ENCODE data around the gene TNFSF9. TPM values are rescaled to one million over a fixed set of nuclear protein-coding genes. Genes with fewer than 3 reads are reported as not detected.
A peak's percentile ranks its signal among the peaks of the same experiment; 100 is the strongest.

Gene TNFSF9
- total RNA-seq: not detected

- peak; percentile 49 to 90 for DNase-seq (ENCODE audit: low spot score in 2 of 2)
- Histone ChIP-seq H3K27ac (no peak within 1 kb of the TSS), H3K9me3 (no peaks in the 10 kb centered on the region), H3K36me3 (no peaks in the 10 kb centered on the region), H3K4me1 (peaks cover 4 to 7% of the 10 kb centered on the region in 2 donors), H3K27me3 (no peaks in the 10 kb centered on the region), H3K4me3 (peak within 1 kb of the TSS; percentile 62 to 64)
- intact Hi-C loops (cut with DNase I): no loop called here
- TF ChIP-seq CTCF (IDR thresholded peaks at IDR 0.05): no peak
These were observed at the start of gene TNFSF9 for GRCh38 chr19:6530386-6531162. TNFSF9 (plus strand) TSS chr19:6531026; CDS start chr19:6531037, 11 bp downstream.

- intact Hi-C loops (cut with DNase I): no loop called here
- DNase-seq (ENCODE audit: low spot score in 2 of 2): no peak
- no peaks in the 10 kb centered on the region for H3K4me1 ChIP-seq
- TF ChIP-seq CTCF (IDR thresholded peaks at IDR 0.05): peak; percentile 10 to 34 (median 16)
- H3K27ac ChIP-seq: no peak within 1 kb of the TSS
- H3K36me3 ChIP-seq: no peaks in the 10 kb centered on the region
- peak within 1 kb of the TSS in 1 of 2 donors; percentile 53 for H3K4me3 ChIP-seq
- no peaks in the 10 kb centered on the region for H3K9me3 ChIP-seq
- H3K27me3 ChIP-seq: peaks cover 3% of the 10 kb centered on the region
These were observed 49.1 kb upstream of the TNFSF9 start, which contains the start of gene DENND1C for GRCh38 chr19:6481541-6482342. DENND1C (minus strand) TSS chr19:6481787; CDS start chr19:6481695, 92 bp downstream.

GRCh38 chr19:6482343-6482686 is 48.5 kb upstream of the TNFSF9 start:
- H3K27me3 ChIP-seq: no peaks in the 10 kb centered on the region
- H3K27ac ChIP-seq: no peak overlapping the region

GRCh38 chr19:6483235-6483634 is 47.6 kb upstream of the TNFSF9 start:
- DNase-seq (ENCODE audit: low spot score in 2 of 2): no peak
- intact Hi-C loops (cut with DNase I): no loop called here
- Histone ChIP-seq H3K9me3 (no peaks in the 10 kb centered on the region), H3K4me3 (no peak overlapping the region), H3K36me3 (no peaks in the 10 kb centered on the region), H3K27ac (no peak overlapping the region), H3K4me1 (no peaks in the 10 kb centered on the region), H3K27me3 (no peaks in the 10 kb centered on the region)
- TF ChIP-seq CTCF (IDR thresholded peaks at IDR 0.05): no peak

More at GRCh38 chr19:6482343-6482686, 48.5 kb upstream of the TNFSF9 start:
- no peak for TF ChIP-seq CTCF (IDR thresholded peaks at IDR 0.05)
- Histone ChIP-seq H3K4me1 (no peaks in the 10 kb centered on the region), H3K36me3 (no peaks in the 10 kb centered on the region), H3K9me3 (no peaks in the 10 kb centered on the region), H3K4me3 (no peak overlapping the region)
- intact Hi-C loops (cut with DNase I): no loop called here
- no peak for DNase-seq (ENCODE audit: low spot score in 2 of 2)

GRCh38 chr19:6484230-6484629 is 46.6 kb upstream of the TNFSF9 start:
- no peaks in the 10 kb centered on the region for H3K36me3 ChIP-seq
- DNase-seq (ENCODE audit: low spot score in 2 of 2): no peak
- H3K27ac ChIP-seq: no peak overlapping the region
- intact Hi-C loops (cut with DNase I): no loop called here
- H3K4me3 ChIP-seq: no peak overlapping the region
- TF ChIP-seq CTCF (IDR thresholded peaks at IDR 0.05): no peak
- H3K4me1 ChIP-seq: no peaks in the 10 kb centered on the region
- no peaks in the 10 kb centered on the region for H3K27me3 ChIP-seq
- H3K9me3 ChIP-seq: no peaks in the 10 kb centered on the region

Measured in ascending aorta (tissue), 2 donors.